HEK293T (cell line): ENCODE data around the gene PJVK.

Experiments used
- CTCF ChIA-PET: fragments of 350-600 bp; formaldehyde crosslinking; extraction: SDS; loops from one replicate; lab custom pipeline; 2021; ENCODE audit warnings: antibody characterized with exemption, inconsistent platforms; lab: Yijun Ruan, JAX
- POLR2A ChIA-PET: fragments of 350-600 bp; formaldehyde crosslinking; extraction: SDS; loops from one replicate; lab custom pipeline; 2020; ENCODE audit warnings: antibody characterized with exemption, inconsistent platforms; lab: Yijun Ruan, JAX
- DNase-seq: peaks from one replicate; pipeline ENCODE4 v3.0.0; 2012; ENCODE audit warnings: mixed read lengths; ENCODE audit errors: extremely low spot score
- ARNT ChIP-seq: fragments of 450-650 bp; IDR thresholded peaks from 2 replicates; pipeline ENCODE4 v1.6.1; 2017; ENCODE audit warnings: mild to moderate bottlenecking
- BHLHE40 ChIP-seq: fragments of 450-650 bp; IDR thresholded peaks from 2 replicates; pipeline ENCODE4 v1.6.1; 2016; ENCODE audit warnings: mild to moderate bottlenecking, moderate library complexity, borderline replicate concordance
- CTBP1 ChIP-seq: fragments of 450-650 bp; IDR thresholded peaks from 2 replicates; pipeline ENCODE4 v1.6.1; 2016; ENCODE audit warnings: borderline replicate concordance
- ELF4 ChIP-seq: fragments of 450-650 bp; IDR thresholded peaks from 2 replicates; pipeline ENCODE4 v1.6.1; 2017; ENCODE audit warnings: antibody characterized with exemption
- FOXA1 ChIP-seq: fragments of 450-650 bp; IDR thresholded peaks from 2 replicates; pipeline ENCODE4 v1.6.1; 2016; ENCODE audit warnings: mild to moderate bottlenecking
- FOXK2 ChIP-seq: fragments of 450-650 bp; IDR thresholded peaks from 2 replicates; pipeline ENCODE4 v1.6.1; 2016; ENCODE audit warnings: mild to moderate bottlenecking
- FOXM1 ChIP-seq: fragments of 450-650 bp; IDR thresholded peaks from 2 replicates; pipeline ENCODE4 v1.6.1; 2017; ENCODE audit warnings: mild to moderate bottlenecking, borderline replicate concordance
- HDGF ChIP-seq: fragments of 450-650 bp; IDR thresholded peaks from 2 replicates; pipeline ENCODE4 v1.6.1; 2017; ENCODE audit warnings: antibody characterized with exemption, borderline replicate concordance
- L3MBTL2 ChIP-seq: fragments of 450-650 bp; conservative IDR thresholded peaks from 2 replicates; pipeline ENCODE4 v1.6.1; 2016; ENCODE audit warnings: mild to moderate bottlenecking
- LEF1 ChIP-seq: fragments of 450-650 bp; IDR thresholded peaks from 2 replicates; pipeline ENCODE4 v1.6.1; 2017; ENCODE audit warnings: mild to moderate bottlenecking, borderline replicate concordance
- NFRKB ChIP-seq: fragments of 450-650 bp; IDR thresholded peaks from 2 replicates; pipeline ENCODE4 v1.6.1; 2016; ENCODE audit warnings: mild to moderate bottlenecking, moderate library complexity
- SP1 ChIP-seq: fragments of 450-650 bp; IDR thresholded peaks from 2 replicates; pipeline ENCODE4 v1.6.1; 2017
- SUZ12 ChIP-seq: fragments of 450-650 bp; IDR thresholded peaks from 2 replicates; pipeline ENCODE4 v1.6.1; 2016; ENCODE audit warnings: mild to moderate bottlenecking
- TARDBP ChIP-seq: fragments of 450-650 bp; IDR thresholded peaks from 2 replicates; pipeline ENCODE4 v1.6.1; 2016
- ZNF384 ChIP-seq: fragments of 450-650 bp; IDR thresholded peaks from 2 replicates; pipeline ENCODE4 v1.6.1; 2016
- TF ChIP-seq, protein P1 (sequence below): fragments of 450-650 bp; IDR thresholded peaks from 2 replicates; pipeline ENCODE4 v1.6.1; 2016

PJVK gene

GRCh38 chr2:178506524-178506923 lies 55.3 kb downstream of the PJVK start:
- no peak for TF ChIP-seq SUZ12
- no peak for TF ChIP-seq CTBP1
- TF ChIP-seq L3MBTL2: no peak
- DNase-seq: no peak
- POLR2A ChIA-PET: no interaction called here
- CTCF ChIA-PET: no interaction called here

- POLR2A ChIA-PET: no interaction called here
- CTCF ChIA-PET: no interaction called here
- TF ChIP-seq, protein P1, sequence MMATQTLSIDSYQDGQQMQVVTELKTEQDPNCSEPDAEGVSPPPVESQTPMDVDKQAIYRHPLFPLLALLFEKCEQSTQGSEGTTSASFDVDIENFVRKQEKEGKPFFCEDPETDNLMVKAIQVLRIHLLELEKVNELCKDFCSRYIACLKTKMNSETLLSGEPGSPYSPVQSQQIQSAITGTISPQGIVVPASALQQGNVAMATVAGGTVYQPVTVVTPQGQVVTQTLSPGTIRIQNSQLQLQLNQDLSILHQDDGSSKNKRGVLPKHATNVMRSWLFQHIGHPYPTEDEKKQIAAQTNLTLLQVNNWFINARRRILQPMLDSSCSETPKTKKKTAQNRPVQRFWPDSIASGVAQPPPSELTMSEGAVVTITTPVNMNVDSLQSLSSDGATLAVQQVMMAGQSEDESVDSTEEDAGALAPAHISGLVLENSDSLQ: no peak
- TF ChIP-seq FOXA1: no peak
- TF ChIP-seq BHLHE40: no peak
- TF ChIP-seq CTBP1: no peak
- no peak for TF ChIP-seq ARNT
- no peak for TF ChIP-seq ZNF384
- TF ChIP-seq LEF1: no peak
- no peak for TF ChIP-seq HDGF
- TF ChIP-seq TARDBP: no peak
- TF ChIP-seq SUZ12: no peak
- no peak for TF ChIP-seq NFRKB
- no peak for TF ChIP-seq ELF4
- no peak for TF ChIP-seq L3MBTL2
- no peak for TF ChIP-seq SP1
- no peak for TF ChIP-seq FOXM1
- no peak for DNase-seq
Observed at GRCh38 chr2:178506949-178507348, 55.8 kb downstream of the PJVK start.

DNA sequence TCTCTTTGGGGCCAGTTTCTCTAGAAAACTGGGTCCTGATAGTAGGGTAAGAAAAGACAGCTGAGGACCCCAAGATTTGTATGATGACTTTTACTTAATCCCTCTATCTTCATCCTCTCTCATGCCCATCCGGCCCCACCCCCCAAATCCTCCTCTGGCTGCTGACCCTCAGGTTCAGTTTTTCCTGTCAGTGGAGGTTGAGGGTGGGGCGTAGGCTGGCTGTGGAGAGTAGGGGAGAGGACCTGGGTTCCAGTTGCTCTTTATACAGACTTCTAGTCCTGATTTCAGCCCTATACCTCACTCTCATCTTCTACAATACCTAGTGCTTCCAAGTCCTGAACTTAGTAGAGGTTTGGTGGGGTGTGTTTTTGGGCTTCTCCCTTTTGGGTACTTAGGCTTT lies 57.5 kb downstream of the PJVK start:
- TF ChIP-seq L3MBTL2 (no peak), BHLHE40 (no peak), FOXM1 (no peak), TARDBP (no peak), ELF4 (no peak), SUZ12 (no peak), SP1 (no peak)
- TF ChIP-seq, protein P1: no peak
- no peak for DNase-seq
- CTCF ChIA-PET: no interaction called here
- POLR2A ChIA-PET: no interaction called here

GRCh38 chr2:178510384-178510783 lies 59.2 kb downstream of the PJVK start:
- ChIA-PET POLR2A (no interaction called here), CTCF (no interaction called here)
- TF ChIP-seq L3MBTL2 (no peak), FOXM1 (no peak), FOXK2 (no peak), ZNF384 (no peak), HDGF (no peak), ARNT (no peak), CTBP1 (no peak), ELF4 (no peak), SUZ12 (no peak), LEF1 (no peak), NFRKB (no peak), BHLHE40 (no peak), FOXA1 (no peak)
- TF ChIP-seq, protein P1: no peak
- DNase-seq: no peak
